GM21717 (cell line): ENCODE data around the gene OR2M4.
"Not testable (repeated sequence)": the region's sequence is repeated elsewhere in the genome, so short reads cannot be mapped to it uniquely, and the experiment has no call there.

Source experiments
- ATAC-seq: cut with Tn5 transposase; IDR thresholded peaks from one replicate; pipeline ENCODE4 v1.9.1; 2021; ENCODE audit warnings: mild to moderate bottlenecking, moderate library complexity; ENCODE audit not compliant: unreplicated experiment

Gene OR2M4

DNA sequence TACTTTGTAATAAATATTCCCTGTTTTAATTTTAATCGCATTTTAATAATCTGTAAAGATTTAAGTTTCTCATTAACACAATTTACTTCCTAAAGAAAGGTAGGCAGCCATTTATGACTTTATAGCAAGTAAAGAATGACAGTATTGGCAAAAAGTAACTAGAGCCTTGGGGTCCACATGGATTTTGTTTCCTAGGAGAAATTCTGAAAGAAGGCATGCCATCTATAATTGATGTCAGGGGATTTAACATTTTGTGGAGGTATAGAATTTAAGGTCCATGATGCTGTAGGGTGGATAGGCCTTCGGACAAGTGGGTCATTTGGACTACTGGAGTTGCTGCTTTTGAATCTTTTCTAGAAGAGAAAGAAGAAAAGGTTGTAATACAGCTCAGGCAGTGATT is at the start of gene OR2M4:
Gene OR2M4, plus strand, starts transcription at position 301 of the 400 bp plus-strand sequence. CDS start 7,512 bp downstream, outside the sequence.
- ATAC-seq: no peak

GRCh38 chr1:248183996-248184395 is 47.2 kb upstream of the OR2M4 start:
- ATAC-seq: no peak

GRCh38 chr1:248187363-248187762 is 43.9 kb upstream of the OR2M4 start:
- no peak for ATAC-seq

- ATAC-seq: no peak
Measured at GRCh38 chr1:248189026-248189425, 42.2 kb upstream of the OR2M4 start.

DNA sequence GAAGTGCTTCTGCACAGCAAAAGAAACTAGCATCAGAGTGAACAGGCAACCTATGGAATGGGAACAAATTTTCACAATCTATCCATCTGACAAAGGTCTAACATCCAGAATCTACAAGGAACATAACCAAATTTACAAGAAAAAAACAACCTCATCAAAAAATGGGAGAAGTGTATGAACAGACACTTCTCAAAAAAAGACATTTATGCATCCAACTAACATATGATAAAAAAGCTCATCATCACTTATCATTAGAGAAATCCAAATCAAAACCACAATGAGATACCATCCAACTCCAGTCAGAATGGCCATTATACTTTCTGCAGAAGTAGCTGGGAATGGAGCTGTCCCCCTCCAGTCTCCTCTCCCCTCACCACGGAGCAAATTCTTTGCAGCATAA is 37.1 kb upstream of the OR2M4 start:
- ATAC-seq: no peak

DNA sequence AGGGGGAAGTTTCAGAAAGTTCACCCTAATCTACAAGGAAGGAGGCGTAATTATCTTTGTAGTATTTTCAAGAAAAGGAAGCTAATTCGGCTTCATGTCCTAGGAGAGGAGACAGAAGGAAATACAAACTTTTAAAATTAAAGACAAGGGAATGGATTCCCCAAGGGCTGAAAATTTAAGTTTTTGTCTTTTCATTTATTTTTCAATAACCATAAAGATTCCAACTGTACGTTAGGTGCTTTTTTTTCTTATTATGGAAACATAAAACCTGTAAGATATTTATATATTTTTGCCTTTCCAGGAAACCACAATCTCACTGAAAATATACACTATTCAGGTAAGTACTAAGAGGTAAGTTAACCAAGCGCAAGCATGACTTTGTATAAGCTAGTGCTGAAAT is 34.3 kb upstream of the OR2M4 start, which contains the start of gene OR2M3:
Gene OR2M3, plus strand, starts transcription at position 301 of the 400 bp plus-strand sequence. CDS start 5,803 bp downstream, outside the sequence.
- no peak for ATAC-seq

DNA sequence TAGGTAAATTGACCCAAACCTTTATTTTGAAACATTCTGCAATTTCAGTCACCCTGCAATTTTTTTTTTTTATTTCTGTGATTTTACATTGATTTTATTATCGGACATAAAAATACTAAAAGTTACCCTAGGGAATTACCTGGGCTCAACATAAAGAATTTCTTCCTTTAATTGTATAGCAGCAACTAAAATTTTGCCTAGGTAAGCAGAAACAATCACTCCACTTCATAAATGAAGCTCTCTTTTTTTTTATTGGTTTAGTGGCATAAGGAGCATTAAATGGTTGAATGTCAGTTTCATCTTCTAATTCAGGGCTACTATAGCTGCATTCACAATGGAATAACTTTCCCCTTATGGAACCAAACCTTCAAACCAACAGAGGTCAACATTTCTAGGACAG is 15.3 kb upstream of the OR2M4 start:
- ATAC-seq: no peak

DNA sequence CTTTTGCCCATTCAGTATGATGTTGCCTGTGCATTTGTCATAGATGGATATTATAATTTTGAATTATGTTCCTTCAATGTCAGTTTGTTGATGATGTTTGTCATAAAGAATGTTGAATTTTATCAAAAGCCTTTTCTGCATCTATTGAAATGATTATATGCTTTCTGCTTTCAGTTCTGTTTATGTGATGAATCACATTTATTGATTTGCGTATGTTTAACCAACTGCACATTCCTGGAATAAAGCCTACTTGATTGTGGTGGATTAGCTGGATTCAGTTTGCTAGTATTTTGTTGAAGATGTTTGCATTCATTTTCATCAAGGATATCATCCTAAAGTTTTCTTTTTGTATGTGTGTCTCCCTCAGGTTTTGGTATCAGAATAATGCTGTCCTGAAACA is 5.7 kb upstream of the OR2M4 start:
- ATAC-seq: no peak

DNA sequence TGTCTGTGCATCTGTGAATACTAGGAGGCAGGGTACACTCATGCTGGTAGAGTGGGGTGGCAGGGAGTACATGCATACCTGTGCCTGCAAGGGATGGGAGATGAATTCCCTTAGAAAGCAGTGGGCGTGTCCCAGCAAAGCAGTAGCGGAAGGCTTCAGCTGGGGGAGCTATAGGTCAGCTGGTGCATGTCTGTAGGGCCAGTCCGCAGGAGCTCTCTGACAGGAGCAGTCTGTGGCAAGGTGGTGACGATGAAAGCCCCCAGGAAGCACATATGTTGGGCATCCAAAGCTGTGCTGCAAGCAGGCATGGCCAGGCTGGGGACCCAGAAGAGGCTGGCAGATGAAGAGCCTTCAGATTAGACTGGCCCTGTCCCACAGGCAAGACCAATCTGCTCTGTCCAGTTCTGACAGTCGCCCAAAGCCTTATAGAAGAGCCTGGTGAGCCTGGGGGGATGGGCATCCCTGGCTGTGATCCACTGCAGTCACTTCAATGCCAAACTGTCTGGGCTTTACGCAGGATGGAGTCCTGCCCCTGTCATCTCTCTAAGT is 1.8 kb upstream of the OR2M4 start:
- ATAC-seq: no peak

DNA sequence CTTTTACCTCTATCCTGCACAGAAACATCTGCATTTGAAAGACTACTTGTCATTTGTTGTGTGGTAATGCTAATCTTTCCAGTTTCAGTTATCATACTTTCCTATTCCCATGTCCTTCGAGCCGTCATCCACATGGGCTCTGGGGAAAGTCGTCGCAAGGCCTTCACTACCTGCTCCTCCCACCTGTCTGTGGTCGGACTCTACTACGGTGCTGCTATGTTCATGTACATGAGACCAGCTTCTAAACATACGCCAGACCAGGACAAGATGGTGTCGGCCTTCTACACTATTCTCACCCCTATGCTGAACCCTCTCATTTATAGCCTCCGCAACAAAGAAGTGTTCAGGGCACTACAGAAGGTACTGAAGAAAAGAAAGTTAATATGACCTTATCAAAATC is 8.3 kb downstream of the OR2M4 start:
- no peak for ATAC-seq

DNA sequence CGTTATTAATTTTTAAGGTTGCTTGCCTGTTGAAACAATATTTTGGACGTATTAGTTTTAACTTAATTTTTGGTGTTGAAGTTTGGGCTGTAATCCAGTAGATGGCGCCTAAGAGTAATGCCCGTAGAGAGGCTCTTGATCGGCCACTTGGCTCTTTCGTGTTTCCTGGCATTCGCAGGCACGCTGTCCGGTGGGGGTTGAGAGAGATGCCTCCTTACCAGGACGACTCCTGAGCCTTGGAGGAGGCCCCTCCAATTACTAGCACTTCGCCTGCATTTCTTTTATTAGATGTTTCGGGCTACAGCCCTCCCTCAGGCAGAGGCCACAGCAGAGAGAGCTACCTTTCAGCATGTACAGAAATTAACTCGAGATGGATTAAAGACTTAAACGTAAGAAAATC is 12.0 kb downstream of the OR2M4 start:
- ATAC-seq: peak; percentile 92

DNA sequence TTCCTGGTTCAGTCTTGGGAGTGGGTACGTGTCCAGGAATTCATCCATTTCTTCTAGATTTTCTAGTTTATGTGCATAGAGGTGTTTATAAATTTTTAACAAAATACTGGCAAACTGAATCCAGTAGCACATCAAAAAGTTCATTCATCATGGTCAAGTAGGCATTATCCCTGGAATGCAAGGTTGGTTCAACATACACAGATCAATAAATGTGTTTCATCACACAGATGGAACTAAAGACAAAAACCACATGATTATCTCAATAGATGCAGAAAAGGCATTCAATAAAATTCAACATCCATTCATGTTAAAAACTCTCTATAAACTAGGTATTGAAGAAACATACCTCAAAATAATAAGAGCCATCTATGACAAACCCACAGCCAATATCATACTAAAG is 28.1 kb downstream of the OR2M4 start:
- ATAC-seq: not testable (repeated sequence)

DNA sequence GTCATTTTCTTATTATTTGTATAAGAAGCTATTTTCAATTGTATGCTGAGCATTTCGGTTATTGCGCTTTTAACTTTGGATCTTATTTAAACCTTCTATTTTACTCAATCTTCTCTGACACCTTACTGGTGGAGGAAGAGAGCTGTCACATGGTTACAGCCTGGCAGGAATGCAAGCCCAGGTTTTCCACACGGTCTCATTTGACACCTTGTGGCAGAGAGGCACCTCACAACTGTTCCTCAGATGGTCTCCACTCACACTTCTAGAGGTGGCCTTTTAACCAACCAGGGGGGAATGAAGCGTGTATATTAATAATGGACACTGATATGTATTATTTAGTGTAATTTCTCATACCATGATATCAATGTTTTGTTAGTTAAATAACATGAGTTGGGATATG is 37.0 kb downstream of the OR2M4 start:
- no peak for ATAC-seq

DNA sequence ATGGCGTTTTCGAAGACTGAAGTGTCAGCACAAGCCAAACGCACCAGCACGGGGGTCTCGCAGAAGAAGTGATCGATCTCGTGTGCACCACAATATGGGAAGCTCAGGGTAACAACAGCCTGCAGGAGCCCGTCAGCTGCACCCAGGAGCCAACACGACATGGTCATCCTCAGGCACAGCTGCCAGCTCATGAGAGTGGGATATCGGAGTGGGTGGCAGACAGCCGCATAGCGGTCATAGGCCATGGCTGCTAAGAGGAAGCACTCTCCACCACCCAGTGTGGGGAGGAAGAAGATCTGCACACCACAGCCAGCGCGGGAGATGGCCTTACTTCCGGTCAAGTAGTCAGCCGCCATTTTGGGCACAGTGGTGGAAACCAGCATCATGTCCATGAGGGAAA is 42.0 kb downstream of the OR2M4 start:
- ATAC-seq: not testable (repeated sequence)

GRCh38 chr1:248277876-248278275 is 46.7 kb downstream of the OR2M4 start, which contains the start of gene OR2T33:
TSS of gene OR2T33 (minus strand) at chr1:248277976. CDS start at chr1:248273814, 4,162 bp downstream.
- no peak for ATAC-seq

GRCh38 chr1:248288391-248288790 is 57.2 kb downstream of the OR2M4 start:
- no peak for ATAC-seq
